ENCODE data around the gene FCN2. TPM values are rescaled to one million over a fixed set of nuclear protein-coding genes. Genes with fewer than 3 reads are reported as not detected.
A peak's percentile ranks its signal among the peaks of the same experiment; 100 is the strongest.

The FCN2 gene
- total RNA-seq, 6 experiments from 2014 or later = 46.6 to 116 (median 77.3) TPM

GRCh38 chr9:134844821-134845220 is 35.8 kb upstream of the FCN2 start:
- intact Hi-C loops (cut with DNase I) = no loop called here
- H3K4me1 ChIP-seq = no peaks in the 10 kb centered on the region
- H3K9me3 ChIP-seq = no peaks in the 10 kb centered on the region
- H3K36me3 ChIP-seq = no peaks in the 10 kb centered on the region
- H3K27me3 ChIP-seq = no peaks in the 10 kb centered on the region
- no peak overlapping the region for H3K27ac ChIP-seq
- ATAC-seq = peak in 1 of 4 donors; percentile 6
- WGBS (ENCODE audit: insufficient coverage, low coverage, low lambda C conversion rate, missing lambda C conversion rate) = 40% methylated on average over 3 of the region's 8 CpGs
- DNase-seq = peak in 1 of 3 donors; percentile 30
- TF ChIP-seq POLR2A (IDR thresholded peaks at IDR 0.05) = no peak
- TF ChIP-seq CTCF (IDR thresholded peaks at IDR 0.05) = no peak
- no peak overlapping the region for H3K4me3 ChIP-seq

DNA sequence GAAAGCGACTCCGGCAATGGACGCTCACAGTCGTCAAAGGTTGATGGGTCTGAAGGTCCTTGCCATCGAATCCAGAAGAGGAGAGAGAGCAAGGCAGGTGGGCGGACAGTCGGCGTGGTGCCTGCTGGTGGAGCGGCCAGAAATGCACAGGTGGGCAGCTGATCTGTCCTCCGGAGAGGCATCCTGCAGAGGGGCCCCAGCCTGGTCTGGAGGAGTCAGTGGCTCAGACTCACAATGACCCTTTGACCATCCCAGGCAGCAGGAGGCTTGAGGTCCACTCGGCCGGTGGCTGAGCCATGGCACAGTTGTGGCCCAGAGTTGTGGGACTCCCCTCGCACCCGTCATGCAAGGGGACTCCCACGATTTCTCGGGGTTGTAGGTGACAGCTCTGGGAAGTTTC is 34.4 kb upstream of the FCN2 start:
- intact Hi-C loops (cut with DNase I) = no loop called here
- WGBS (ENCODE audit: insufficient coverage, low coverage, low lambda C conversion rate, missing lambda C conversion rate) = 71% methylated on average over 3 of the region's 16 CpGs
- peak in 1 of 3 donors; percentile 37 for DNase-seq

DNA sequence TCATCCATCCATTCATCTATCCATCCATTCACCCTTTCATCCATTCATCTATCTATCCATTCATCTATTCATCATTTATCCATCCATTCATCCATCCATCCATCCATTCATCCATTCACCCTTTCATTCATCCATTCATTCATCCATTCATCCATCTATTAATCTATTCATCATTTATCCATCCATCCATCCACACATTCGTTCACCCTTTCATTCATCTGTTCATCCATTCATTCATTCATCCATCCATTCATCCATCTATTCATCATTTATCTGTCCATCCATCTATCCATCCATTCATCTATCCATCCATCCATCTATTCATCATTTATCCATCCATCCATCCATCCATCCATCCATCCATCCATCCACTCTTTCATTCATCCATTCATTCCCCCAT is 33.9 kb upstream of the FCN2 start:
- ATAC-seq (no peak), DNase-seq (no peak)
- H3K4me3 ChIP-seq = no peak overlapping the region
- no peaks in the 10 kb centered on the region for H3K4me1 ChIP-seq
- no peaks in the 10 kb centered on the region for H3K9me3 ChIP-seq
- no peaks in the 10 kb centered on the region for H3K27me3 ChIP-seq
- no peaks in the 10 kb centered on the region for H3K36me3 ChIP-seq
- WGBS (ENCODE audit: insufficient coverage, low coverage, low lambda C conversion rate, missing lambda C conversion rate) = 44% methylated on average over 1 of the region's 1 CpG
- intact Hi-C loops (cut with DNase I) = no loop called here
- H3K27ac ChIP-seq = no peak overlapping the region
- no peak for TF ChIP-seq POLR2A (IDR thresholded peaks at IDR 0.05)

More for the DNA sequence above, 34.4 kb upstream of the FCN2 start:
- Histone ChIP-seq H3K9me3 (no peaks in the 10 kb centered on the region), H3K27me3 (no peaks in the 10 kb centered on the region), H3K4me3 (no peak overlapping the region), H3K27ac (no peak overlapping the region), H3K4me1 (no peaks in the 10 kb centered on the region), H3K36me3 (no peaks in the 10 kb centered on the region)
- no peak for ATAC-seq
- no peak for TF ChIP-seq CTCF (IDR thresholded peaks at IDR 0.05)
- no peak for TF ChIP-seq POLR2A (IDR thresholded peaks at IDR 0.05)

DNA sequence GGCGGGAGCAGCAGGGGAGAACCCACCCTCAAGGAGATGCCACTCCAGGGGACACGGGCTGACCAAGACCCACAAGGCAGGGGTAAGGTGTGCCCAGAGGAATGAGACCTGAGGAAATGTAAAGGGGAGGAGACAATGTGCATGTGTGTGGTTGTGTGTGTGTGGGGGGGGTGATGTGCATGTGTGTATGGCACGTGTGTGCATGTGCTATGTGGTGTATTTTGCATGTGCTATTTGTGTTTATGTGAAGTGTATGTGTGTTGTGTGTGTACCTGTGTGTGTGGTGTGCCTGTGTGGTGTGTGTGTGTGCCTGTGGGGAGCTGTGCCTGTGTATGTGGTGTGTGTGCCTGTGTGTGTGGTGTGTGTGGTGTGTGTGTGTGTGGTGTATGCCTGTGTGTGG is 33.5 kb upstream of the FCN2 start:
- intact Hi-C loops (cut with DNase I) = no loop called here
- 55% methylated on average over 3 of the region's 3 CpGs for WGBS (ENCODE audit: insufficient coverage, low coverage, low lambda C conversion rate, missing lambda C conversion rate)
- no peak for DNase-seq
- no peak for ATAC-seq
- Histone ChIP-seq H3K27ac (no peak overlapping the region), H3K4me3 (no peak overlapping the region), H3K4me1 (no peaks in the 10 kb centered on the region), H3K27me3 (no peaks in the 10 kb centered on the region), H3K36me3 (no peaks in the 10 kb centered on the region), H3K9me3 (no peaks in the 10 kb centered on the region)
- TF ChIP-seq CTCF (IDR thresholded peaks at IDR 0.05) (no peak), POLR2A (IDR thresholded peaks at IDR 0.05) (no peak)

- peak; percentile 51 to 82 (median 66) for ATAC-seq
These were observed 32.7 kb upstream of the FCN2 start for GRCh38 chr9:134847752-134848432.

More at GRCh38 chr9:134847752-134848432, 32.7 kb upstream of the FCN2 start:
- Histone ChIP-seq H3K4me1 (no peaks in the 10 kb centered on the region), H3K4me3 (no peak overlapping the region), H3K27me3 (no peaks in the 10 kb centered on the region), H3K9me3 (no peaks in the 10 kb centered on the region), H3K27ac (no peak overlapping the region), H3K36me3 (no peaks in the 10 kb centered on the region)
- intact Hi-C loops (cut with DNase I) = no loop called here
- whole genome bisulfite sequencing (ENCODE audit: insufficient coverage, low coverage, low lambda C conversion rate, missing lambda C conversion rate) = 62% methylated on average over 10 of the region's 16 CpGs
- DNase-seq = peak in 1 of 3 donors; percentile 55
- TF ChIP-seq CTCF (IDR thresholded peaks at IDR 0.05) (no peak), POLR2A (IDR thresholded peaks at IDR 0.05) (no peak)
